HepG2 (cell line): Measurements from ENCODE around the gene CYB5D1. TPM values are rescaled to one million over a fixed set of nuclear protein-coding genes. Genes with fewer than 3 reads are reported as not detected.

Experiments used
- ATAC-seq: fragments of 200-7000 bp; cut with Tn5 transposase; 3 replicates; pipeline ENCODE4 v1.9.1; 2020; ENCODE audit warnings: mild to moderate bottlenecking, moderate library complexity
- BruUV-seq: library from RNA; stranded (reverse); fragments of 400-500 nt; replicated peaks from 2 replicates; lab custom pipeline; 2021; lab: Mats Ljungman, UMichigan
- CTCF ChIA-PET: fragments of 300-600 bp; formaldehyde crosslinking; extraction: SDS; loops from one replicate; lab custom pipeline; 2021; ENCODE audit warnings: low total read pairs, inconsistent platforms, low intra/inter-chr PET ratio; lab: Yijun Ruan, JAX
- POLR2A ChIA-PET: fragments of 350-600 bp; sonication (Branson Sonifier 250); formaldehyde crosslinking; loops from one replicate; lab custom pipeline; 2020; ENCODE audit warnings: antibody characterized with exemption, inconsistent platforms; lab: Yijun Ruan, JAX
- DNase-seq: peaks from one replicate; pipeline ENCODE4 v3.0.0-alpha.2; 2015; ENCODE audit warnings: low spot score
- FAIRE-seq: peaks from 3 replicates; lab custom pipeline; 2011; peaks lifted over from hg19 to GRCh38; lab: Jason Lieb, UNC
- H2AFZ ChIP-seq: one replicate; pipeline ENCODE4 v1.6.1; 2011; ENCODE audit warnings: low read length, inconsistent platforms
- H3K27ac ChIP-seq: fragments of 300-600 bp; 3 replicates; pipeline ENCODE4 v1.8.0; 2011; ENCODE audit warnings: mixed run types, mild to moderate bottlenecking, mixed read lengths, low read length, inconsistent platforms; ENCODE audit not compliant: insufficient read depth; ENCODE audit errors: extremely low read length
- H3K27me3 ChIP-seq, 2 experiments: fragments of 200-600 bp in 1 of 2; 2 replicates in 1 of 2; 3 replicates in 1 of 2; pipeline versions ENCODE4 v1.6.0 to v1.8.0; 2011; ENCODE audit warnings: low read length in 2 of 2, mild to moderate bottlenecking in 2 of 2, moderate library complexity in 2 of 2, inconsistent platforms in 1 of 2; ENCODE audit not compliant: insufficient read depth in 2 of 2, control insufficient read depth in 1 of 2
- H3K36me3 ChIP-seq, 2 experiments: fragments of 200-600 bp in 1 of 2; replicated peaks in 1 of 2; 2 replicates in 1 of 2; 3 replicates in 1 of 2; pipeline versions ENCODE4 v1.5.1 to v1.8.0; 2011; ENCODE audit warnings: low read length in 2 of 2, inconsistent platforms in 1 of 2; ENCODE audit not compliant: insufficient read depth in 2 of 2, control insufficient read depth in 1 of 2
- H3K4me1 ChIP-seq: 2 replicates; pipeline ENCODE4 v1.5.1; 2012; ENCODE audit warnings: low read length, inconsistent platforms; ENCODE audit not compliant: insufficient read depth
- H3K4me2 ChIP-seq: 2 replicates; pipeline ENCODE4 v1.6.0; 2011; ENCODE audit warnings: low read depth, low read length, inconsistent platforms
- H3K4me3 ChIP-seq, 3 experiments: fragments of 200-600 bp in 1 of 3; sonication (generic), shearing (Covaris generic) in 1 of 3; replicated peaks in 1 of 3; 2 replicates each; pipeline ENCODE4 v1.5.1; 2011 to 2016; ENCODE audit warnings: low read length in 3 of 3, inconsistent platforms in 2 of 3, low read depth in 2 of 3, mild to moderate bottlenecking in 2 of 3, control low read depth in 1 of 3, mixed read lengths in 1 of 3; ENCODE audit not compliant: insufficient read depth in 1 of 3
- H3K79me2 ChIP-seq: one replicate; pipeline ENCODE4 v1.6.1; 2011; ENCODE audit warnings: low read length, inconsistent platforms; ENCODE audit not compliant: insufficient read depth
- H3K9ac ChIP-seq: 2 replicates; pipeline ENCODE4 v1.6.0; 2011; ENCODE audit warnings: mild to moderate bottlenecking, low read depth, low read length, inconsistent platforms; ENCODE audit not compliant: insufficient read depth
- H3K9me3 ChIP-seq: 2 replicates; pipeline ENCODE4 v1.5.1; 2012; ENCODE audit warnings: mild to moderate bottlenecking, low read length
- H4K20me1 ChIP-seq: 2 replicates; pipeline ENCODE4 v1.6.0; 2011; ENCODE audit warnings: inconsistent platforms, mild to moderate bottlenecking, low read length, moderate library complexity; ENCODE audit not compliant: insufficient read depth
- EHMT2 ChIP-seq: fragments of 200-600 bp; sonication (generic); IDR thresholded peaks from 2 replicates; pipeline ENCODE4 v1.7.0; 2017; ENCODE audit warnings: antibody characterized with exemption, low read depth, low read length, borderline replicate concordance
- FOXJ3 ChIP-seq: sonication (generic); formaldehyde crosslinking; IDR thresholded peaks from 2 replicates; pipeline ENCODE4 v1.4.0; 2020; ENCODE audit warnings: missing genetic modification reagents, mild to moderate bottlenecking, borderline replicate concordance
- MEIS1 ChIP-seq: sonication (generic); formaldehyde crosslinking; IDR thresholded peaks from 2 replicates; pipeline ENCODE4 v1.9.0; 2021; ENCODE audit warnings: mild to moderate bottlenecking, missing genetic modification reagents, moderate library complexity, borderline replicate concordance
- PAWR ChIP-seq: sonication (generic); formaldehyde crosslinking; IDR thresholded peaks from 2 replicates; pipeline ENCODE4 v1.4.0; 2020; ENCODE audit warnings: missing genetic modification reagents, mild to moderate bottlenecking, borderline replicate concordance
- SRY ChIP-seq: sonication (generic); formaldehyde crosslinking; IDR thresholded peaks from 2 replicates; pipeline ENCODE4 v1.8.0; 2022; ENCODE audit warnings: mild to moderate bottlenecking, missing genetic modification reagents
- TEAD2 ChIP-seq: sonication (generic); formaldehyde crosslinking; IDR thresholded peaks from 2 replicates; pipeline ENCODE4 v1.9.0; 2021; ENCODE audit warnings: missing genetic modification reagents
- ZFP37 ChIP-seq: sonication (generic); formaldehyde crosslinking; IDR thresholded peaks from 2 replicates; pipeline ENCODE4 v1.4.0; 2020; ENCODE audit warnings: missing genetic modification reagents, borderline replicate concordance
- ZNF556 ChIP-seq: sonication (generic); formaldehyde crosslinking; IDR thresholded peaks from 2 replicates; pipeline ENCODE4 v1.4.0; 2020; ENCODE audit warnings: mild to moderate bottlenecking, missing genetic modification reagents, borderline replicate concordance
- ZNF800 ChIP-seq: sonication (generic); formaldehyde crosslinking; IDR thresholded peaks from 2 replicates; pipeline ENCODE4 v1.4.0; 2020; ENCODE audit warnings: missing genetic modification reagents
- ZNF891 ChIP-seq: sonication (generic); formaldehyde crosslinking; IDR thresholded peaks from 2 replicates; pipeline ENCODE4 v1.5.0; 2020; ENCODE audit warnings: mild to moderate bottlenecking, missing genetic modification reagents
- WGBS: methylation state at CpG from one replicate; pipeline ENCODE4 v1.1.6; 2017; ENCODE audit warnings: low lambda C conversion rate; 5-methylcytosine and 5-hydroxymethylcytosine counted together
- in situ Hi-C: cut with HindIII; loops from 2 replicates; pipeline ENCODE4 v1.10.0; 2017; ENCODE audit warnings: low pct_unique_long_range_greater_than_20kb; ENCODE audit not compliant: extremely low pct_ligation_motif_present
- intact Hi-C: fragments of 100-400 bp; cut with micrococcal nuclease; formaldehyde crosslinking; loops from one replicate; pipeline ENCODE4 v1.10.0; 2022; ENCODE audit not compliant: unreplicated experiment
- polyA plus RNA-seq, 8 experiments: library from polyadenylated mRNA; depleted of rRNA in 3 of 8; stranded (reverse) in 7 of 8; unstranded in 1 of 8; fragments of >200 nt; fragmentation: Illumina TruSeq in 4 of 8; extraction: Trizol in 4 of 8; gene quantifications; 2 replicates each; pipeline versions ENCODE4 v1.2.1 to v1.2.3, GENCODE V29; 2011 to 2016; ENCODE audit warnings: low read depth in 4 of 8, missing spikeins in 1 of 8, mixed read lengths in 1 of 8; ENCODE audit not compliant: insufficient read depth in 1 of 8
- total RNA-seq, 5 experiments: library from RNA; depleted of rRNA; stranded (reverse); fragments of >200 nt; fragmentation: Illumina TruSeq; extraction: Trizol; gene quantifications; 2 replicates each; pipeline ENCODE4 v1.2.3, GENCODE V29; 2016; ENCODE audit warnings: low read depth in 1 of 5

The CYB5D1 gene
- total and polyA plus RNA-seq, 2 of the 13 experiments (the other 11 are each of a cell fraction or from before 2014, with no cell fraction given), result 8.9 to 17.0 TPM

- CTCF ChIA-PET, result no interaction called here
- POLR2A ChIA-PET, result no interaction called here
- no peak for ATAC-seq
- H4K20me1 ChIP-seq, result no peaks in the 10 kb centered on the region
- no TSS peak for BruUV-seq
- no peak overlapping the region for H3K4me3 ChIP-seq
- no peak overlapping the region for H3K9ac ChIP-seq
- DNase-seq, result no peak
- H2AFZ ChIP-seq, result no peak overlapping the region
- no peaks in the 10 kb centered on the region for H3K4me1 ChIP-seq
- no peak for TF ChIP-seq ZNF891 (CRISPR knock-in tag)
- no peak for TF ChIP-seq TEAD2 (CRISPR knock-in tag)
- no peak for TF ChIP-seq ZFP37 (CRISPR knock-in tag)
- no peak for TF ChIP-seq MEIS1 (CRISPR knock-in tag)
- TF ChIP-seq EHMT2, result no peak
- TF ChIP-seq SRY (CRISPR knock-in tag), result no peak
- TF ChIP-seq FOXJ3 (CRISPR knock-in tag), result no peak
- TF ChIP-seq ZNF800 (CRISPR knock-in tag), result no peak
- TF ChIP-seq PAWR (CRISPR knock-in tag), result no peak
- TF ChIP-seq ZNF556, result no peak
- H3K79me2 ChIP-seq, result no peaks in the 10 kb centered on the region
- no peaks in the 10 kb centered on the region for H3K36me3 ChIP-seq
- intact Hi-C loops (loop anchor here (5.0 kb wide), 1 partner anchor 78 kb away; no protein-coding TSS in a partner anchor), in situ Hi-C loops (loop anchor here (5.0 kb wide), 1 partner anchor 77 kb away; no protein-coding TSS in a partner anchor)
- no peak overlapping the region for H3K4me2 ChIP-seq
- no peaks in the 10 kb centered on the region for H3K9me3 ChIP-seq
- H3K27me3 ChIP-seq, result peaks cover 1 to 49% of the 10 kb centered on the region in 2 experiments; a peak in 4 of 5 replicates
- no peak for FAIRE-seq
- 9% methylated on average over 5 of the region's 5 CpGs for WGBS
- no peak overlapping the region for H3K27ac ChIP-seq
Measured at GRCh38 chr17:7820231-7820630, 37.6 kb upstream of the CYB5D1 start.
